ENCODE measurements around the gene WNT8B.

WNT8B gene

DNA sequence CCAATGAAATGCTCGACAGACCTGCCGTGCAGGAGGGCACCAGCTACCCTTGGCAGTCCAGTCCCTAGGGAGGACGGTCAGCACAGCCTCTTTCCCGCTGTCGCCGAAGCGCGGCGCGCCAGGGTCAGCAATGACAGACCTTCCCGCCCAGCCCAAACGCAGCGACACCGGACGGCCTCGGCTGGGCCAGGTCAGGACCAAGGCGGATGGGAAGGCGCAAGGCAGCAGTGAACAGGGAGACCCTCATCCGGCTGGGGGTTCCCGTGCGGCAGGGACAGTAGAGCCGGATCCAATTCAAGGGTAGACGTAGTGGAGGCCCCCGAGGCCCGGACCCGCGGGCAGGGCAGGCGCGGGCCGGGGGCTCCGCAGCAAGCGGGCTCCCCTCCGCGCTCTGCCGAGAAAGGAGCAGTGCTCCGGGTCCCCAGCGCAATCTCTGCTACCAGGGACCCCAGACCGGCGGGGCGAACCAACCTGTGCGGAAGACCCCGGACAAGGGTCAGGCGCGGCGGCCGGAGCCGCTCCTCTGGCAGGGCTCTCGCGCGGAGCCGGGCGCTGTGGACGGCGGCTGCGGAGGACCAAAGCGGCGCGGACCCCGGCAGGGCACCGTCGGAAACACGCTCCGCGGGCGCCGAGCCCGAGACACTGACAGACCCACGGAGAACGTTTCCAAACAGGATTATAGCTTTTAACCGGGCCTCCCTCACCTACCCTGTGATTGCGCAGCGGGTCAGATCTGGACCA, 56.7 kb downstream of the WNT8B start, which contains the start of gene SEC31B:
Gene SEC31B, minus strand, starts transcription at position 551 of the 741 bp plus-strand sequence. CDS start 2,909 bp downstream, outside the sequence.
- DNase-seq = no peak

DNA sequence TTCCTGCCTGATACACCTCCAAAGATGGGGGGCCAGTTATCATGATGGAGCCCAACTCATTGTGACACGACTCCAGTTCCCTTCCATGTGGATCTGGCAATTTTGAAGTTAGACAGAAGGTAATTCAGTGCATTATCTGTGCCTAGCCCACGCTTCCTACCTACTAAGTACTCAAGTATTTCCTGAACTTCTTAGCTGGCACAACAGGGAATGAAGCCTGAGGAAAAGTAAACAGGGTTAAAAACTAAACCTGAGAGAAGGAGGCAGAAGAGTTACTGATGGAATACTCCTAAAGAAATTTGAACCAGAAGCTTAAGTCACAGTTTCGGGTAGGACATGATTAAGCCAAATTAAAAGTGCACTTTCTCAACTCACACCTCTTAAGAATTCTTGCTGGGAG, 58.0 kb downstream of the WNT8B start:
- no peak for DNase-seq

DNA sequence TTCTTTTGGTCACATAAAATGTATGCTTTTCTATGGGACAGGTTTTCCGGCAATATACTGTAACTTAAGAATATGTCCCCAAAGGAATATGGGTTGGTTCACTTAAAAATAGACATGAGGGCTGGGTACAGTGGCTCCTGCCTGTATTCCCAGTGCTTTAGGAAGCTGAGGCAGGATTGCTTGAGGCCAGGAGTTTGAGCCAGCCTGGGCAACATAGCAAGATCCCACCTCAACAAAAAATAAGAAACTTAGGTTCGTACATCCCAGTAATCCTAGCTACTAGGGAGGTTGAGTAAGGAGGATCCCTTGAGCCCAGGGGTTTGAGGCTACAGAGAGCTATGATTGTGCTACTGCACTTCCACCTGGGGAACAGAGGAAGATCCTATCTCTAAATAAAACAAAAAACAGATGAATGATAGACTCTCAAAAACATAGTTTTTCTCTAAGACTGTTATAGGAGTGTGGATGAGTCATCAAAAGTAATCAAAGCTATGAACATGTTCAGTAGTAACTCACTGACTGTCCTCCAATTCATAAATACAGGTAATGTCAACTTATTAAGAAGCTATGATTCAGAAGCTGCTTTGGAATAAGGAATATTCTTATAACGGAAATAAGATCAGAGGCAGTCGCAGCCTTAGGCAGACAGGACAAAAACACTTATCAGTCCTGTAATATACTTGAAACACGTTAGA, 59.4 kb downstream of the WNT8B start:
- no peak for DNase-seq

DNA sequence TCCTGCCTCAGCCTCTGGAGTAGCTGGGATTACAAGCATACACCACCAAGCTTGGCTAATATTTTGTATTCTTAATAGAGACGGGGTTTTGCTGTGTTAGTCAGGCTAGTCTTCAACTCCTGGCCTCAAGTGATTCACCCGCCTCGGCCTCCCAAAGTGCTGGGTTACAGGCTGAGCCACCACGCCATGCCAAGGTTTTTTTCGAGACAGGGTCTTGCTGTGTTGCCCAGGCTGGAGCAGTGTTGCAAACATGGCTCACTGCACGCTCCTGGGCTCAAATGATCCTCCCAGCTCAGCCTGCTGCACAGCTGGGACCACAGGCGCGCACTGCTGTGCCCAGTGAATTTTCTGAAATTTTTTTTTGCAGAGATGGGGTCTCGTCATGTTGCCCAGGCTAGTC, 60.1 kb downstream of the WNT8B start:
- DNase-seq = no peak

DNA sequence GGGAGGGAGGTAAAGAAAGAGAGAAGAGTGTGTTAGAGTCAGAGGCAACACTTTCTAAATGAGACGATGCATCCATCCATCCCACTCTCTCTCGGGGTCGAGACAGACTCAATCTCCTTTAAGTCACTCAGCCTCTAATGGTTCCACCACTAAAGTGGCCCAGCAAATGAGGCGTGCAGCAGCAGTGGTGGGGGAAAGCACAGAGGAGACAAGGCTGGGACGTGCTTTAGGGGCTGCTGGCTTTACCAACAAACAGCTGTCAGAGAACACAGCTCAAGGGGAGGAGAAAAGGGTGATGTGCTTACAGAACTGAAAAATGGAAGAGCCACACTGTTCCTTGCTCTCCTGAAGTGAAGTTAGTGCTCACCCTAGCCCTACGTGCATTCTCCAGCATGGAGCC, 61.4 kb downstream of the WNT8B start:
- DNase-seq = no peak

DNA sequence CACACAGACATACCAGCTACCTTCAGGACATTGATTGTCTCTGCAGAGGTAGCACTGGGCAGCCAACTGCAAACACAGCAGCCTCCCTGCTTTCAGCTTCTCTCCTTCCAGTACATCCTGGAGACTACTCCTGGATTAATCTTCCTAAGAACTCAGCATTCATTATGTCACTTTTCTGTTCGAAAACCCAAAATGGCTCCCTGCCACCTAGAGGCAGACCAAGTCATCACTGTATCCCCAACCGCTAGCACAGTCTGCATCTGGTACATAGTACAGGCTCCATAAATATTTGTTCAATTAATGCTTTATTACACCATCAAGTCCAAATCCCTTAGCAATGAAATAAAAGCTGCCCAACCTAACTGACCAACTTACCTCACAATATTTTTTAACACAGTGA, 61.8 kb downstream of the WNT8B start:
- no peak for DNase-seq

DNA sequence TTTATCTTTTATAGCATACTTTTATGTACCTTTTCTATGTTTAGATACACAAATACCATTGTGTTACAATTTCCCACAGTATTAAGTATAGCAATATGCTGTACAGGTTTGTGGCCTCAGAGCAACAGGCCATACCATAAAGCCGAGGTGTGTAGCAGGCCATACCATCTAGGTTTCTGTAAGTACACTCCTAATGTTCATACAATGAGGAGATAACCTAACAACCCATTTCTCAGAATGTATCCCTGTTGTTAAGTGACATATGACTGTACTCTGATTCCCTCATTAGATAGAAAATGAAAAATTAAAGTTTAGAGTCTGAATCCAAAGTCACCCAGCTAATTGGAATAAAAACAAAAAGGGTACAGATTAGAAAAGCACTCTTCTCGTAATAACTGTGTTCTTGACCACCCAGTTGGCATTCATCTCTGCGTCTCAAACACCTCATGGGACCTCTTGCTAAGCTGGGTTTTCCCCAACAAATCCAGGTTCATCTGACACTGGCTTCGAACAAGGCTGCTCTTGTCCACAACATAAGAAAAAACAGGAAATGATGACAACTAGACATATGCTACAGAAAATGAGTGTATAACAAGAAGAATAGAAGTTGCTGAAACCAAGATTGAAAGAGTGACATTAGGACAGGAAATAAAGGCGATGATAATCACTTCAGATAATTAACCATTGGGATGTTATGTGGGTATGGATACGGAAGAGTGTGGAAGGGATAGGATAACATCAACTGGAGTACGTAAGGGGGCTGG, 65.5 kb downstream of the WNT8B start:
- DNase-seq = no peak

DNA sequence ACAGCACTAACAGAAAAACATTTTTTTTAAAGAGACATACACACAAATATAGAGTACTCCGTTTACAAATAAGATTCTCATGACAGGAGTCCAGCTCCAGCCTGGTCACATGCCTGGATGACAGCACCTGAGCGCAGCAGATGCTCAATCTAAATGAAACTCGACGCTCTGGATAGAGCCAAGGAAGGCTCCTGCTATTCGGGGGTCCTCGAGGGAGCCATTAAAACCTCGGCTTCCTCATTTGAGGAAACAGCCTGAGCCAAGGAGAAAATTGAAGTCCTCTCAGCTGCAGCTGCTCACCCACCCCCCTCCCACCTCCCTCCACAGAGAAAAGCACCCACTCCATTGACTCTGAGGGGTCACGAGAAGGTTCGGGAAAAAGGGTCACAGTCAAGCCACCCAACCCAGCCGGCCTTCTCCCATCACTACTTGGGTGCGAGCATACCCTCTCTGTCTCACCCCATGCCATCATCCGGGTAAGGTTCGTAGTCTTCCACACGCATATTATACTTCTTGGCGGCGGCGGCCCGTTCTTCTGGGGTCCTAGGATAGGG, 66.2 kb downstream of the WNT8B start:
- no peak for DNase-seq

DNA sequence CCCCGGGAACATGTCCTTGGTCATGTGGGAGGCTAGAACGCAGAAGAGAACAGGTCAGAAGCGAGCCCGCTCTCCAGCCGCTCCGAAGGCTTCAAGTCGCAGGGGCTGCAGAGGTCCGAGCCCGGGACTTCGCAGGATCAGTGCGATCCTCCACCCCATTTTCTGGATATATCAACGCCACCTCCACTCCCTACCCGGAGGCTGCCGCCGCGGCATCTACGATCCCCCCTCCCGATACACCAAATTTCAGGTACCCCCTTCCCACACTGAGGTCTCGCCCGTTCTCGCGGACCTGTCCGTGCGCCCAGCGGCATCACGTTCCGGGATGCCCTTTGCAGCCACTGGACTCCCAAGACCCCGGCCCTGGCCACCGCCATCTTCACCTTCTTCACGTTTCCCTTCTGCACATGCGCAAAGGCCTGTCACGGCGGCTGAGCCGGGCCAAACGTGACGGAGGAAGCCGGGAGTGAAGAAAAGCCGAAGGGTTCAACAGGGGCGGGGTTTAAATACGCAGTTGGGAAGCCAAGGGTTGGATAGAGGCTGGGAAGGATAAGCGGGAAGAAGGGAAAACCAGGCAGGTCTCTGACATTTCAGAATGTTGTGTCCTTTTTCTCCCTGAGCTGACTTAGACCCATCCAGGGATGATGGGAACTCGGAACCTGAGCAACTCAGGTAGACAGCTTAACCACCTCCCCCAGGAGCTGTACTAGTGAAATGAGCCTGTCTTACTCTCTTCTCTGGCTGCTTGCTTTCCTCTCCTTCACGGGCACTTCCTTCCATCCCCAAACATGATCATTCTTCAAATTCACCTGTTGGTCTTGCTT, 66.9 kb downstream of the WNT8B start, which contains the start of gene NDUFB8:
Gene NDUFB8, minus strand, starts transcription at position 397 of the 824 bp plus-strand sequence. Its CDS starts 20 bp downstream, at position 377.
- peak; percentile 83 for DNase-seq

DNA sequence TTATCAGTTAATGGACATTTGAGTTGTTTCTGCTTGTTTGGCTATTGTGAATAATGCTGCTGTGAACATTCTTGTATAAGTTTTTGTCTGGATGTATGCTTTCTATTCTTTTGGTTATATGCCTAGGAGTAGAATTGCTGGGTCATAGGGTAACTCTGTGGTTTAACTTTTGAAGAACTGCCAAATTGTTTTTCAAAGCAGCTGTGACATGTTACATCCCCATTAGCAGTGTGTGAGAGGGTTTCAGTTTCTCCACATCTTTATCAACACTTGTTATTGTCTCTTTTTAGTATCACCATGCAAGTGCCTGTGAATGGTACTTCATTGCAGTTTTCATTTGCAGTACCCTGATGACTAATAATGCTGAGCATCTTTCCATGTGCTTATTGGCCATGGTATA, 69.0 kb downstream of the WNT8B start:
- no peak for DNase-seq

Data from activated gamma-delta T cell treated with Interleukin-2 at 50 U/mL for 16 hours (primary cell).